ENCODE measurements around the gene GNAT3.

GRCh38 chr7:80444811-80445210 is 67.1 kb downstream of the GNAT3 start:
- TF ChIP-seq CTCF (IDR thresholded peaks at IDR 0.05) (no peak), POLR2A (IDR thresholded peaks at IDR 0.05) (no peak)
